PC-3 (cell line): ENCODE data around the gene ADARB2.

Source experiments
- CTCF ChIP-seq: fragments of 300-600 bp; sonication (generic); conservative IDR thresholded peaks from 2 replicates; pipeline ENCODE4 v1.5.1; 2017; ENCODE audit warnings: antibody characterized with exemption, low read depth, mild to moderate bottlenecking, low read length
- EZH2 ChIP-seq: fragments of 300-600 bp; sonication (generic); IDR thresholded peaks from one replicate; pipeline ENCODE4 v1.6.1; 2017; ENCODE audit warnings: antibody characterized with exemption, mild to moderate bottlenecking, low read length; ENCODE audit not compliant: unreplicated experiment
- EZH2phosphoT487 ChIP-seq: fragments of 300-600 bp; sonication (generic); IDR thresholded peaks from 2 replicates; pipeline ENCODE4 v1.6.1; 2018; ENCODE audit warnings: mild to moderate bottlenecking, antibody characterized with exemption, low read length, borderline replicate concordance

DNA sequence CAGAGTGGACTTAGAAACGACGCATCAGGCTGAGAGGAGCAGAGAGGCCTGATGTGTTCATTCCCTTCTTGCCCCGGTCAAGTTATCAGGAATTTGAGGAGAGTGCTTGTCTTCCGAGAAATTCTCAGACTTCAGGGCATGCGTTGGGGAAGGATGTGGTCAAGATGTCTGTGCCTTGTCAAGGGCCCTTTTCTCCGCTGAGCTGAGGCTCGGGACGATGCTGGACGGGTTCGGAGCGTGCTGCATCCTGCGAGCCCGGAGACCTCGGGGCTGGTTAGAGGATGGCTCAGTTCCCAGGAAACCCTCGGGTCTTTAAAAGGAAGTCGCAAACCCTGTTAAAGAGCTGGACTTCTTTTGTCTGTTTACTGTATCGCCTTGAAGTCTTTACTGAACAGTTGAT, 325.4 kb downstream of the ADARB2 start:
- TF ChIP-seq CTCF (no peak), EZH2 (no peak), EZH2phosphoT487 (no peak)
